Endothelial cell of umbilical vein (primary cell): ENCODE measurements around the gene IRX5. TPM values are rescaled to one million over a fixed set of nuclear protein-coding genes. Genes with fewer than 3 reads are reported as not detected.

Source experiments
- BruUV-seq: library from RNA; stranded (reverse); fragments of 400-500 nt; replicated peaks from 2 replicates; lab custom pipeline; 2021; lab: Mats Ljungman, UMichigan
- CTCF ChIA-PET: fragments of 300-600, 350-600 bp; sonication (Branson Sonifier 250); formaldehyde crosslinking; loops from one replicate; lab custom pipeline; 2021; ENCODE audit warnings: antibody characterized with exemption, inconsistent platforms; lab: Charles Lee
- POLR2A ChIA-PET: fragments of 300-600, 350-600 bp; sonication (Branson Sonifier 250); formaldehyde crosslinking; loops from one replicate; lab custom pipeline; 2021; ENCODE audit warnings: antibody characterized with exemption, inconsistent platforms; lab: Charles Lee
- DNase-seq: peaks from one replicate; pipeline ENCODE4 v3.0.0-alpha.2; 2011; ENCODE audit warnings: low read depth, low spot score
- FAIRE-seq: peaks from 2 replicates; lab custom pipeline; 2011; peaks lifted over from hg19 to GRCh38; lab: Jason Lieb, UNC
- H2AFZ ChIP-seq: 2 replicates; pipeline ENCODE4 v1.6.0; 2012; ENCODE audit warnings: low read depth, low read length, control low read depth, inconsistent platforms
- H3K27ac ChIP-seq: 2 replicates; pipeline ENCODE4 v1.5.1; 2011; ENCODE audit warnings: low read depth, mild to moderate bottlenecking, control low read depth, low read length, moderate library complexity; ENCODE audit not compliant: insufficient read depth
- H3K27me3 ChIP-seq, 2 experiments: 2 replicates each; pipeline versions ENCODE4 v1.6.0 to v1.6.1; 2011; ENCODE audit warnings: low read length in 2 of 2, mixed read lengths in 1 of 2; ENCODE audit not compliant: control insufficient read depth in 2 of 2, insufficient read depth in 2 of 2
- H3K36me3 ChIP-seq, 2 experiments: 2 replicates in 1 of 2; 3 replicates in 1 of 2; pipeline ENCODE4 v1.5.1; 2011; ENCODE audit warnings: low read length in 2 of 2, mild to moderate bottlenecking in 1 of 2, moderate library complexity in 1 of 2; ENCODE audit not compliant: control insufficient read depth in 2 of 2, insufficient read depth in 2 of 2; ENCODE audit errors: extremely low read depth in 1 of 2
- H3K4me1 ChIP-seq: 3 replicates; pipeline ENCODE4 v1.5.1; 2011; ENCODE audit warnings: mild to moderate bottlenecking, low read length; ENCODE audit not compliant: control insufficient read depth, insufficient read depth; ENCODE audit errors: extremely low read depth
- H3K4me2 ChIP-seq: 2 replicates; pipeline ENCODE4 v1.6.1; 2011; ENCODE audit warnings: low read length, control low read depth, mixed read lengths; ENCODE audit not compliant: insufficient read depth
- H3K4me3 ChIP-seq, 3 experiments: fragments of 200-600 bp in 1 of 3; sonication (generic), shearing (Covaris generic) in 1 of 3; replicated peaks in 1 of 3; 2 replicates each; pipeline ENCODE4 v1.5.1; 2011 to 2016; ENCODE audit warnings: control low read depth in 3 of 3, low read length in 3 of 3, mild to moderate bottlenecking in 2 of 3, inconsistent platforms in 1 of 3, low read depth in 1 of 3, moderate library complexity in 1 of 3; ENCODE audit not compliant: insufficient read depth in 1 of 3
- H3K79me2 ChIP-seq: 2 replicates; pipeline ENCODE4 v1.6.0; 2012; ENCODE audit warnings: low read length, inconsistent platforms; ENCODE audit not compliant: control insufficient read depth, insufficient read depth
- H3K9ac ChIP-seq: replicated peaks from 2 replicates; pipeline ENCODE3; 2011; ENCODE audit warnings: low read length, control low read depth; ENCODE audit not compliant: insufficient read depth; ENCODE audit errors: extremely low read depth
- H3K9me1 ChIP-seq: replicated peaks from 3 replicates; pipeline ENCODE4 v1.6.0; 2011; ENCODE audit warnings: mild to moderate bottlenecking, low read length; ENCODE audit not compliant: control insufficient read depth, insufficient read depth; ENCODE audit errors: extremely low read depth
- H3K9me3 ChIP-seq: replicated peaks from 2 replicates; pipeline ENCODE4 v1.5.1; 2012; ENCODE audit warnings: low read length, inconsistent platforms; ENCODE audit not compliant: control insufficient read depth, insufficient read depth
- H4K20me1 ChIP-seq: replicated peaks from 2 replicates; pipeline ENCODE3; 2011; ENCODE audit warnings: mild to moderate bottlenecking, low read length; ENCODE audit not compliant: control insufficient read depth, insufficient read depth; ENCODE audit errors: extremely low read depth
- EZH2 ChIP-seq: IDR thresholded peaks from 2 replicates; pipeline ENCODE4 v1.6.1; 2012; ENCODE audit warnings: borderline replicate concordance, low read depth, mild to moderate bottlenecking, moderate library complexity, low read length, inconsistent platforms; ENCODE audit not compliant: severe bottlenecking
- FOS ChIP-seq: IDR thresholded peaks from 2 replicates; pipeline ENCODE4 v1.6.1; 2011; ENCODE audit warnings: mild to moderate bottlenecking, low read length, moderate library complexity, borderline replicate concordance; ENCODE audit not compliant: insufficient read depth
- GATA2 ChIP-seq: IDR thresholded peaks from 2 replicates; pipeline ENCODE4 v1.7.0; 2011; ENCODE audit warnings: low read depth, mild to moderate bottlenecking, moderate library complexity, mixed read lengths, low read length; ENCODE audit not compliant: insufficient read length, insufficient read depth
- JUN ChIP-seq: IDR thresholded peaks from 2 replicates; pipeline ENCODE4 v1.6.1; 2011; ENCODE audit warnings: borderline replicate concordance, low read depth; ENCODE audit not compliant: insufficient read length, insufficient read depth
- MYC ChIP-seq: IDR thresholded peaks from one replicate; pipeline ENCODE4 v1.6.1; 2011; ENCODE audit warnings: mild to moderate bottlenecking, low read depth, low read length
- POLR2A ChIP-seq: IDR thresholded peaks from 2 replicates; pipeline ENCODE4 v1.6.1; 2012; ENCODE audit warnings: low read depth, mild to moderate bottlenecking, control low read depth, low read length
- POLR2AphosphoS5 ChIP-seq: IDR thresholded peaks from 2 replicates; pipeline ENCODE4 v1.6.1; 2012; ENCODE audit warnings: low read depth, mild to moderate bottlenecking, control low read depth, low read length, moderate library complexity; ENCODE audit not compliant: insufficient read depth
- dilution Hi-C: fragments of 300-500 bp; cut with MboI; formaldehyde crosslinking; loops from one replicate; pipeline ENCODE4 v1.15.0; 2019; ENCODE audit warnings: low sequenced_read_pairs; ENCODE audit not compliant: extremely low pct_ligation_motif_present
- intact Hi-C: fragments of 100-400 bp; cut with micrococcal nuclease; formaldehyde crosslinking; loops from one replicate; pipeline ENCODE4 v1.10.0; 2022
- polyA plus RNA-seq, 4 experiments: library from polyadenylated mRNA; depleted of rRNA in 3 of 4; stranded (reverse) in 3 of 4; unstranded in 1 of 4; fragments of >200 nt; gene quantifications; 2 replicates each; pipeline versions ENCODE4 v1.2.1 to v1.2.3, GENCODE V29; 2011 to 2012; ENCODE audit warnings: missing spikeins in 1 of 4
- total RNA-seq: library from RNA; stranded (reverse); gene quantifications from 2 replicates; pipeline ENCODE4 v1.2.3, GENCODE V29; 2021
- TF ChIP-seq, protein P1 (sequence below): IDR thresholded peaks from 2 replicates; pipeline ENCODE4 v1.6.1; 2011; ENCODE audit not compliant: insufficient read depth, insufficient read length
- TF ChIP-seq, protein P2 (sequence below), 2 donors: IDR thresholded peaks; 1 replicate in 1 of 2; 2 replicates in 1 of 2; pipeline ENCODE4 v1.5.1; 2011; ENCODE audit warnings: low read length in 2 of 2, mild to moderate bottlenecking in 2 of 2, moderate library complexity in 2 of 2, control low read depth in 1 of 2, inconsistent platforms in 1 of 2, low read depth in 1 of 2; ENCODE audit not compliant: insufficient read depth in 1 of 2; ENCODE audit errors: extremely low read depth in 1 of 2

The IRX5 gene
- total and polyA plus RNA-seq, 2 donors (not counting 3 experiments of a cell fraction or from before 2014, with no cell fraction given) = not detected

DNA sequence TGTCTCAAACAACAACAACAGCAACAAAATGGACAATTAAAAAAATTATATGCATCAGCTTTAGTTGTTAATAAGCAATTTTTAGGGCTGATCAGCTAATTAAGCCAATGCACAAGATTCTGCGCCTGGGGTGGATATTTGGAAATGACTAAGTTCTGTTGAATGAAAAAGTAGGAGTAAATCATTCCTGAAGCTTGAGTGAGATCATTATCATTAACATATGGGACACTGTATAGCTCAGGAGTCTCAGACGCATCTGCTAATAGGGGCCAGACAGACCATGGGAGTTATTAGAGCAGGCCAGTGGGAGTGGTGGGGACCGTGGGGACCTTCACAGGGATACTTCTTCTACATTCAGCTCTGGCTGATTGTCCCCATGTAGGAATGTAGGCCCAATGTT lies 22.8 kb downstream of the IRX5 start:
- no peaks in the 10 kb centered on the region for H3K4me1 ChIP-seq
- H3K9me3 ChIP-seq = no peaks in the 10 kb centered on the region
- no peak overlapping the region for H2AFZ ChIP-seq
- TF ChIP-seq JUN (no peak), GATA2 (no peak), EZH2 (no peak), FOS (no peak), POLR2A (no peak), MYC (no peak), POLR2AphosphoS5 (no peak)
- TF ChIP-seq, protein P1, sequence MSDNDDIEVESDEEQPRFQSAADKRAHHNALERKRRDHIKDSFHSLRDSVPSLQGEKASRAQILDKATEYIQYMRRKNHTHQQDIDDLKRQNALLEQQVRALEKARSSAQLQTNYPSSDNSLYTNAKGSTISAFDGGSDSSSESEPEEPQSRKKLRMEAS = no peak
- TF ChIP-seq, protein P2, sequence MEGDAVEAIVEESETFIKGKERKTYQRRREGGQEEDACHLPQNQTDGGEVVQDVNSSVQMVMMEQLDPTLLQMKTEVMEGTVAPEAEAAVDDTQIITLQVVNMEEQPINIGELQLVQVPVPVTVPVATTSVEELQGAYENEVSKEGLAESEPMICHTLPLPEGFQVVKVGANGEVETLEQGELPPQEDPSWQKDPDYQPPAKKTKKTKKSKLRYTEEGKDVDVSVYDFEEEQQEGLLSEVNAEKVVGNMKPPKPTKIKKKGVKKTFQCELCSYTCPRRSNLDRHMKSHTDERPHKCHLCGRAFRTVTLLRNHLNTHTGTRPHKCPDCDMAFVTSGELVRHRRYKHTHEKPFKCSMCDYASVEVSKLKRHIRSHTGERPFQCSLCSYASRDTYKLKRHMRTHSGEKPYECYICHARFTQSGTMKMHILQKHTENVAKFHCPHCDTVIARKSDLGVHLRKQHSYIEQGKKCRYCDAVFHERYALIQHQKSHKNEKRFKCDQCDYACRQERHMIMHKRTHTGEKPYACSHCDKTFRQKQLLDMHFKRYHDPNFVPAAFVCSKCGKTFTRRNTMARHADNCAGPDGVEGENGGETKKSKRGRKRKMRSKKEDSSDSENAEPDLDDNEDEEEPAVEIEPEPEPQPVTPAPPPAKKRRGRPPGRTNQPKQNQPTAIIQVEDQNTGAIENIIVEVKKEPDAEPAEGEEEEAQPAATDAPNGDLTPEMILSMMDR (IDR thresholded peaks at IDR 0.05; ENCODE audit: extremely low read depth in 1 of 2, insufficient read depth in 1 of 2, low read depth in 1 of 2, low read length in 2 of 2) = no peak
- H3K27me3 ChIP-seq = no peaks in the 10 kb centered on the region
- DNase-seq = no peak
- intact Hi-C loops = no loop called here
- H3K36me3 ChIP-seq = no peaks in the 10 kb centered on the region
- no peak overlapping the region for H3K9ac ChIP-seq
- dilution Hi-C loops = no loop called here
- no peaks in the 10 kb centered on the region for H4K20me1 ChIP-seq
- no peak overlapping the region for H3K27ac ChIP-seq
- no peak for FAIRE-seq
- H3K9me1 ChIP-seq = no peaks in the 10 kb centered on the region
- BruUV-seq = no TSS peak
- ChIA-PET POLR2A (no interaction called here), CTCF (no interaction called here)
- H3K4me3 ChIP-seq = no peak overlapping the region
- no peaks in the 10 kb centered on the region for H3K79me2 ChIP-seq
- H3K4me2 ChIP-seq = no peak overlapping the region
